Parathyroid adenoma (tissue), 2 donors: ENCODE results near the gene SNRPA1.

Experiments used
- H2AFZ ChIP-seq: fragments of 300-600 bp; sonication (generic); one replicate; pipeline ENCODE4 v1.7.0; 2017; ENCODE audit warnings: antibody characterized with exemption, mild to moderate bottlenecking
- H3K27ac ChIP-seq: fragments of 300-600 bp; sonication (generic); one replicate; pipeline ENCODE4 v1.7.0; 2017
- H3K27me3 ChIP-seq: fragments of 300-600 bp; sonication (generic); one replicate; pipeline ENCODE4 v1.7.0; 2017; ENCODE audit warnings: low read length; ENCODE audit not compliant: control insufficient read depth, insufficient read depth
- H3K36me3 ChIP-seq: fragments of 300-600 bp; sonication (generic); one replicate; pipeline ENCODE4 v1.7.0; 2017; ENCODE audit warnings: low read length; ENCODE audit not compliant: control insufficient read depth, insufficient read depth
- H3K4me1 ChIP-seq: fragments of 300-600 bp; sonication (generic); one replicate; pipeline ENCODE4 v1.7.0; 2017; ENCODE audit warnings: control low read depth
- H3K4me2 ChIP-seq: fragments of 300-600 bp; sonication (generic); one replicate; pipeline ENCODE4 v1.7.0; 2017; ENCODE audit warnings: low read length
- H3K4me3 ChIP-seq: fragments of 300-600 bp; sonication (generic); one replicate; pipeline ENCODE4 v1.7.0; 2017; ENCODE audit warnings: low read depth, low read length
- H3K79me2 ChIP-seq: fragments of 300-600 bp; sonication (generic); one replicate; pipeline ENCODE4 v1.7.0; 2017; ENCODE audit warnings: control low read depth
- H3K9ac ChIP-seq: fragments of 300-600 bp; sonication (generic); one replicate; pipeline ENCODE4 v1.7.0; 2017; ENCODE audit warnings: mild to moderate bottlenecking
- H3K9me3 ChIP-seq: fragments of 300-600 bp; sonication (generic); one replicate; pipeline ENCODE4 v1.7.0; 2017; ENCODE audit warnings: low read length; ENCODE audit not compliant: control insufficient read depth
- TF ChIP-seq, protein P1 (sequence below): fragments of 300-600 bp; sonication (generic); IDR thresholded peaks from one replicate; pipeline ENCODE4 v1.7.0; 2017; ENCODE audit warnings: antibody characterized with exemption, mild to moderate bottlenecking
- donor health status: primary hyperparathyroidism.

Gene SNRPA1

DNA sequence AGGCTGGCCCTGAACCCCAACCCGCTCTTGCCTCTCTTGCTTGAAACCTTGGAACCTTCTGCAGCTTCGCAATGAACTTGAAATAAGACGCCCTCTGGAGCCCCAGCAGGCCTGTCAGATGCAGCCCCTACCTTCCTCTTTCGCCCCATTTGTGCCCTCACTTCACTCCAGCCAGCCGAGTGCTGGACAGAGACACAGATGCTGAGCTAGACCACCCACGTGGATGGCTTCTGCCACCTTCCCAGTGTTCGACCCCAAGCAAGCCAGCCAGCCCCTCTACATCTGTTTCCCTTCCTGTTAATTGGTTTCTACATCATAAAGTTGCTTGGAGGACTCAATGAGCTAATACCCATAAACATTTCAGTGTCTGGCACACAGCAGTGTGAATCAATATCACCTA lies 23.8 kb upstream of the SNRPA1 start:
- Histone ChIP-seq H2AFZ (no peak overlapping the region), H3K9me3 (no peaks in the 10 kb centered on the region), H3K36me3 (no peaks in the 10 kb centered on the region), H3K4me1 (no peaks in the 10 kb centered on the region), H3K79me2 (no peaks in the 10 kb centered on the region), H3K4me3 (no peak overlapping the region), H3K4me2 (no peak overlapping the region), H3K27me3 (no peaks in the 10 kb centered on the region), H3K9ac (no peak overlapping the region), H3K27ac (no peak overlapping the region)
- TF ChIP-seq, protein P1, sequence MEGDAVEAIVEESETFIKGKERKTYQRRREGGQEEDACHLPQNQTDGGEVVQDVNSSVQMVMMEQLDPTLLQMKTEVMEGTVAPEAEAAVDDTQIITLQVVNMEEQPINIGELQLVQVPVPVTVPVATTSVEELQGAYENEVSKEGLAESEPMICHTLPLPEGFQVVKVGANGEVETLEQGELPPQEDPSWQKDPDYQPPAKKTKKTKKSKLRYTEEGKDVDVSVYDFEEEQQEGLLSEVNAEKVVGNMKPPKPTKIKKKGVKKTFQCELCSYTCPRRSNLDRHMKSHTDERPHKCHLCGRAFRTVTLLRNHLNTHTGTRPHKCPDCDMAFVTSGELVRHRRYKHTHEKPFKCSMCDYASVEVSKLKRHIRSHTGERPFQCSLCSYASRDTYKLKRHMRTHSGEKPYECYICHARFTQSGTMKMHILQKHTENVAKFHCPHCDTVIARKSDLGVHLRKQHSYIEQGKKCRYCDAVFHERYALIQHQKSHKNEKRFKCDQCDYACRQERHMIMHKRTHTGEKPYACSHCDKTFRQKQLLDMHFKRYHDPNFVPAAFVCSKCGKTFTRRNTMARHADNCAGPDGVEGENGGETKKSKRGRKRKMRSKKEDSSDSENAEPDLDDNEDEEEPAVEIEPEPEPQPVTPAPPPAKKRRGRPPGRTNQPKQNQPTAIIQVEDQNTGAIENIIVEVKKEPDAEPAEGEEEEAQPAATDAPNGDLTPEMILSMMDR: no peak

GRCh38 chr15:101318147-101318819 lies 23.2 kb upstream of the SNRPA1 start:
- Histone ChIP-seq H3K79me2 (no peaks in the 10 kb centered on the region), H3K4me1 (no peaks in the 10 kb centered on the region), H3K4me3 (no peak overlapping the region), H3K9ac (no peak overlapping the region), H3K4me2 (no peak overlapping the region), H3K9me3 (no peaks in the 10 kb centered on the region), H3K36me3 (no peaks in the 10 kb centered on the region), H2AFZ (no peak overlapping the region), H3K27me3 (no peaks in the 10 kb centered on the region), H3K27ac (no peak overlapping the region)
- TF ChIP-seq, protein P1: no peak

DNA sequence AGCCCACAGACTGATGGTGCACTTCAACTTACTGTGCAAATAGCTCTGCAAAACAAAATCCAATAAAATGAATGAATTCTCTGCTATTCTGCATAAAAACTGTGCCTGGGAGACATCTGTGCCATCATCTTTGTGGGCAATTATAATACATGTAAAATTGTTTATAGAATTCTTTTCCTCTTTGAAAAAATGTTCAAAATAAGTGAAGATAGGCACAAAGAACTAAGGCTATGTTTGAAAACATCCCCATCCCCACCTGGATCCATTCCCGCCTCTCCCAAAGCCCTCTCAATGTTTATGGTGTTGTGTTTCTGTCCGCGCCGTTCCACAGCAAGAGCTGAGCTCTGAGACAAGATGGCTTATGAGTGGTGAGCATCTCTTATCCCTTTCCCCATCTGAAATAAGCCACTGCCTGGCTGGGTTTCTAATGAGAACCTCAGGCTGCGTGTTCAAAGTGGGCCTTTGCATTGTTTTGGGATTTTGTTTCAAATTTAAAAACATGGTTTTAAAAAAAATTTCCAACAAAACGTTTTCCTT lies 22.4 kb upstream of the SNRPA1 start:
- no peaks in the 10 kb centered on the region for H3K4me1 ChIP-seq
- H3K27ac ChIP-seq: no peak overlapping the region
- no peak overlapping the region for H2AFZ ChIP-seq
- H3K27me3 ChIP-seq: no peaks in the 10 kb centered on the region
- no peaks in the 10 kb centered on the region for H3K79me2 ChIP-seq
- TF ChIP-seq, protein P1: no peak
- H3K36me3 ChIP-seq: no peaks in the 10 kb centered on the region
- no peak overlapping the region for H3K9ac ChIP-seq
- H3K4me3 ChIP-seq: no peak overlapping the region
- no peaks in the 10 kb centered on the region for H3K9me3 ChIP-seq
- no peak overlapping the region for H3K4me2 ChIP-seq

GRCh38 chr15:101316529-101316928 lies 21.5 kb upstream of the SNRPA1 start:
- Histone ChIP-seq H3K27ac (no peak overlapping the region), H3K36me3 (no peaks in the 10 kb centered on the region), H3K4me1 (no peaks in the 10 kb centered on the region), H3K9ac (no peak overlapping the region), H2AFZ (no peak overlapping the region), H3K4me2 (no peak overlapping the region), H3K4me3 (no peak overlapping the region), H3K79me2 (no peaks in the 10 kb centered on the region), H3K9me3 (no peaks in the 10 kb centered on the region), H3K27me3 (no peaks in the 10 kb centered on the region)
- TF ChIP-seq, protein P1: no peak

DNA sequence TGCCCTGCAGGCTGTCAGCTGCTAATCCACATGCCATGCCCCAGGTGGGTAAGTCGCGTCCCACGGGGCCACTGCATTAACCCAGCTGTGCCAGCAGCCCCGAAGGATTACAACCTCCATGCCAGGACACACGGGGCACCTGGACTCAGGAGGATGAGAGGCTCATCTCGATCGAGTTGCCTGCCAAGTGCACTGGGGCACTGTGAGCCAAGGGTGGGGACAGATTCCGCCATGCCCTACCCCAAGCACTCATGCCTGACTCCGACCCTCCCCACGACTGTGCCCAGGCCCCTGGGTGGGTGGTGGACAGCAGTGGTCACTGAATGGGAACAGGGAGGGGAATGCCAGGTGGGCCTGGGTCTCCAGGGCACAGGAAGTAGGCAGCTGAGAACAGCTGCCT lies 20.7 kb upstream of the SNRPA1 start:
- TF ChIP-seq, protein P1: no peak
- Histone ChIP-seq H3K79me2 (no peaks in the 10 kb centered on the region), H3K9ac (no peak overlapping the region), H3K4me2 (no peak overlapping the region), H3K4me1 (no peaks in the 10 kb centered on the region), H3K4me3 (no peak overlapping the region), H3K27me3 (no peaks in the 10 kb centered on the region), H3K27ac (no peak overlapping the region), H3K36me3 (no peaks in the 10 kb centered on the region), H2AFZ (no peak overlapping the region), H3K9me3 (no peaks in the 10 kb centered on the region)
